ENCODE results near the gene DIO3. TPM values are rescaled to one million over a fixed set of nuclear protein-coding genes. Genes with fewer than 3 reads are reported as not detected.

DIO3 gene
- total RNA-seq, 6 experiments from 2014 or later = not detected

- H3K4me1 Mint-ChIP-seq (ENCODE audit: low read depth) = no peaks in the 10 kb centered on the region
Measured at GRCh38 chr14:101537286-101537685, 24.0 kb upstream of the DIO3 start.

DNA sequence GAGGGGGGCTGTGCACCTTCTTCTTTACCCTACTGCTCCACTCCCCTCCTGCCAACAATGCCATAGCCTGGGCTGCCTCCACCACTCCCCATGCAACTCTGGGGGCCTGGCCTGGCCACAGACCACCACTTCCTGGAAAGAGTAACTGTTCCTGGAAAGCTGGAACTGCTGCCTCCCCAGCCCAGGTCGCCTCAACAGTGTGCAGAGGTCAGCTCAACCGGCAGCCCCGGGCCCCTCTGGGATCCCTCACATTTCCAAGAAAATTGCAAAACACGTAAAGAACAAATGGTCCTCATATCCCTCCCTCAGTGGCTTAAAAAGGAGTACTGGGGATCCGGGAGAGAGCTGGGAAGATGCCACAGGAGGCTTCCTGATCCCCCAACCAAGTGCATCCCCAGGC lies 22.4 kb upstream of the DIO3 start:
- no peaks in the 10 kb centered on the region; the same call in 1 of the 2 replicates for H3K36me3 Mint-ChIP-seq (ENCODE audit: low read depth)
- no peak overlapping the region for H3K4me3 Mint-ChIP-seq
- peaks cover 20% of the 10 kb centered on the region for H3K9me3 Mint-ChIP-seq
- H3K27ac Mint-ChIP-seq = no peak overlapping the region
- DNase-seq = no peak
- no peaks in the 10 kb centered on the region for H3K4me1 Mint-ChIP-seq (ENCODE audit: low read depth)
- TF ChIP-seq CTCF (IDR thresholded peaks at IDR 0.05) = no peak
- H3K27me3 Mint-ChIP-seq (ENCODE audit: insufficient read depth) = peaks cover 34% of the 10 kb centered on the region

More at GRCh38 chr14:101537286-101537685, 24.0 kb upstream of the DIO3 start:
- Mint-ChIP-seq H3K27me3 (ENCODE audit: insufficient read depth) (peaks cover 35% of the 10 kb centered on the region), H3K9me3 (peaks cover 9% of the 10 kb centered on the region), H3K36me3 (ENCODE audit: low read depth) (no peaks in the 10 kb centered on the region; the same call in 1 of the 2 replicates), H3K4me3 (no peak overlapping the region), H3K27ac (no peak overlapping the region)
- no peak for DNase-seq
- TF ChIP-seq CTCF (IDR thresholded peaks at IDR 0.05) = no peak

DNA sequence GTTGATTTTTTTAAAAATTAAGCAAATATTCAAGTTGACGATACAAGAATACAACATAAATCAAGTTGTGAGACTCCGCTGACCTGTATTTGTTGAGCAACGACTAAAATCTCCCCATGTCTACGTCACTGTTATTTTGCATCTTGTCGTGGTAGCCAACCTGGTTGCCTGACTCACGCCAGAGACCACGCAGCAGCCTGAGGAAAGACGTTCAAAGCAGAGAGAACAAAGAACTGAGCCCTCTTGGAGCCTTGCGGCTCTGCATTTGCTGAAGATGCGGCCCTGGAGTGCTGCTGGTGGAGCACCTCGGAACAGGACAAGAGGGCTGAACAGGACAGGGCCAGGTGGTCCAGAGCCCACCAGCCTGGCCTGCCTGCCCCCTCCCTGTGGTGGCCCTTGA lies 21.4 kb upstream of the DIO3 start:
- H3K9me3 Mint-ChIP-seq = peaks cover 20% of the 10 kb centered on the region
- TF ChIP-seq CTCF (IDR thresholded peaks at IDR 0.05) = no peak
- no peaks in the 10 kb centered on the region; the same call in 1 of the 2 replicates for H3K36me3 Mint-ChIP-seq (ENCODE audit: low read depth)
- no peak overlapping the region for H3K4me3 Mint-ChIP-seq
- DNase-seq = no peak
- H3K4me1 Mint-ChIP-seq (ENCODE audit: low read depth) = no peaks in the 10 kb centered on the region
- peaks cover 31% of the 10 kb centered on the region for H3K27me3 Mint-ChIP-seq (ENCODE audit: insufficient read depth)
- H3K27ac Mint-ChIP-seq = no peak overlapping the region

- TF ChIP-seq CTCF (IDR thresholded peaks at IDR 0.05) = no peak
- peaks cover 31% of the 10 kb centered on the region for H3K27me3 Mint-ChIP-seq (ENCODE audit: insufficient read depth)
- no peak for DNase-seq
Measured at GRCh38 chr14:101540481-101541462, 20.5 kb upstream of the DIO3 start.

DNA sequence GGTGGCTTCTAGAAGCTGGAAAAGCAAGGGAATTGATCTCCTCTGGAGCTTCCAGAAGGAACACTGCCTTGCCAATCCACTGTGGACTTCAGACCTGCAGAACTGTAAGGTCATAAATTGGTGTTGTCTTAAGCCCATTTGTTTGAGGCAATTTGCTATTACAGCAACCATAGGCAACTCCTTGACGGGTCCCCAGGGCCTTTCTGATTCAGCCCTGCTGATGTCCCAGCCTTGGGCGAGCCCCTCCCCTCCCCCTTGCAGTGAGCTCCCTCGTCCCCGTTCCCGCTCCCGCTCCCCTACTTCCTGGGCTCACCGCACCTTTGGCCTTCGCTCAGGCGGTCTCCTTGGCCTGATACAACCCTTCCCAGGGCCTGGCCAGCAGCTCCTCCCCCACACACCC lies 18.9 kb upstream of the DIO3 start:
- Mint-ChIP-seq H3K27me3 (ENCODE audit: insufficient read depth) (peaks cover 17% of the 10 kb centered on the region), H3K9me3 (peaks cover 24% of the 10 kb centered on the region), H3K36me3 (ENCODE audit: low read depth) (no peaks in the 10 kb centered on the region; the same call in 1 of the 2 replicates), H3K4me3 (no peak overlapping the region), H3K27ac (no peak overlapping the region), H3K4me1 (ENCODE audit: low read depth) (no peaks in the 10 kb centered on the region)
- no peak for DNase-seq
- no peak for TF ChIP-seq CTCF (IDR thresholded peaks at IDR 0.05)

More at GRCh38 chr14:101540481-101541462, 20.5 kb upstream of the DIO3 start:
- Mint-ChIP-seq H3K4me1 (ENCODE audit: low read depth) (no peaks in the 10 kb centered on the region), H3K9me3 (peaks cover 20% of the 10 kb centered on the region), H3K27ac (no peak overlapping the region), H3K4me3 (no peak overlapping the region), H3K36me3 (ENCODE audit: low read depth) (no peaks in the 10 kb centered on the region; the same call in 1 of the 2 replicates)

Data from HFFc6 (cell line).